Measurements from ENCODE around the gene ZNRF3.
A peak's percentile ranks its signal among the peaks of the same experiment; 100 is the strongest.
"Not testable (repeated sequence)": the region's sequence is repeated elsewhere in the genome, so short reads cannot be mapped to it uniquely, and the experiment has no call there.

Gene ZNRF3

GRCh38 chr22:28948424-28948823 lies 65.1 kb downstream of the ZNRF3 start (continued):
- TF ChIP-seq GFI1B (tag by site-specific recombination; IDR thresholded peaks at IDR 0.05) = no peak
- TF ChIP-seq, protein P1, sequence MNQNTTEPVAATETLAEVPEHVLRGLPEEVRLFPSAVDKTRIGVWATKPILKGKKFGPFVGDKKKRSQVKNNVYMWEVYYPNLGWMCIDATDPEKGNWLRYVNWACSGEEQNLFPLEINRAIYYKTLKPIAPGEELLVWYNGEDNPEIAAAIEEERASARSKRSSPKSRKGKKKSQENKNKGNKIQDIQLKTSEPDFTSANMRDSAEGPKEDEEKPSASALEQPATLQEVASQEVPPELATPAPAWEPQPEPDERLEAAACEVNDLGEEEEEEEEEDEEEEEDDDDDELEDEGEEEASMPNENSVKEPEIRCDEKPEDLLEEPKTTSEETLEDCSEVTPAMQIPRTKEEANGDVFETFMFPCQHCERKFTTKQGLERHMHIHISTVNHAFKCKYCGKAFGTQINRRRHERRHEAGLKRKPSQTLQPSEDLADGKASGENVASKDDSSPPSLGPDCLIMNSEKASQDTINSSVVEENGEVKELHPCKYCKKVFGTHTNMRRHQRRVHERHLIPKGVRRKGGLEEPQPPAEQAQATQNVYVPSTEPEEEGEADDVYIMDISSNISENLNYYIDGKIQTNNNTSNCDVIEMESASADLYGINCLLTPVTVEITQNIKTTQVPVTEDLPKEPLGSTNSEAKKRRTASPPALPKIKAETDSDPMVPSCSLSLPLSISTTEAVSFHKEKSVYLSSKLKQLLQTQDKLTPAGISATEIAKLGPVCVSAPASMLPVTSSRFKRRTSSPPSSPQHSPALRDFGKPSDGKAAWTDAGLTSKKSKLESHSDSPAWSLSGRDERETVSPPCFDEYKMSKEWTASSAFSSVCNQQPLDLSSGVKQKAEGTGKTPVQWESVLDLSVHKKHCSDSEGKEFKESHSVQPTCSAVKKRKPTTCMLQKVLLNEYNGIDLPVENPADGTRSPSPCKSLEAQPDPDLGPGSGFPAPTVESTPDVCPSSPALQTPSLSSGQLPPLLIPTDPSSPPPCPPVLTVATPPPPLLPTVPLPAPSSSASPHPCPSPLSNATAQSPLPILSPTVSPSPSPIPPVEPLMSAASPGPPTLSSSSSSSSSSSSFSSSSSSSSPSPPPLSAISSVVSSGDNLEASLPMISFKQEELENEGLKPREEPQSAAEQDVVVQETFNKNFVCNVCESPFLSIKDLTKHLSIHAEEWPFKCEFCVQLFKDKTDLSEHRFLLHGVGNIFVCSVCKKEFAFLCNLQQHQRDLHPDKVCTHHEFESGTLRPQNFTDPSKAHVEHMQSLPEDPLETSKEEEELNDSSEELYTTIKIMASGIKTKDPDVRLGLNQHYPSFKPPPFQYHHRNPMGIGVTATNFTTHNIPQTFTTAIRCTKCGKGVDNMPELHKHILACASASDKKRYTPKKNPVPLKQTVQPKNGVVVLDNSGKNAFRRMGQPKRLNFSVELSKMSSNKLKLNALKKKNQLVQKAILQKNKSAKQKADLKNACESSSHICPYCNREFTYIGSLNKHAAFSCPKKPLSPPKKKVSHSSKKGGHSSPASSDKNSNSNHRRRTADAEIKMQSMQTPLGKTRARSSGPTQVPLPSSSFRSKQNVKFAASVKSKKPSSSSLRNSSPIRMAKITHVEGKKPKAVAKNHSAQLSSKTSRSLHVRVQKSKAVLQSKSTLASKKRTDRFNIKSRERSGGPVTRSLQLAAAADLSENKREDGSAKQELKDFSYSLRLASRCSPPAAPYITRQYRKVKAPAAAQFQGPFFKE (tag by site-specific recombination; IDR thresholded peaks at IDR 0.05; ENCODE audit: borderline replicate concordance) = no peak
- TF ChIP-seq SETDB1 (IDR thresholded peaks at IDR 0.05; ENCODE audit: insufficient read length, low read length) = no peak
- TF ChIP-seq PRDM10 (tag by site-specific recombination; IDR thresholded peaks at IDR 0.05) = no peak
- TF ChIP-seq RBAK (tag by site-specific recombination; IDR thresholded peaks at IDR 0.05) = no peak
- no peak for TF ChIP-seq ZBTB17 (tag by site-specific recombination; IDR thresholded peaks at IDR 0.05)
- TF ChIP-seq ZNF146 (tag by site-specific recombination; IDR thresholded peaks at IDR 0.05) = no peak
- no peak for TF ChIP-seq ZSCAN30 (tag by site-specific recombination; IDR thresholded peaks at IDR 0.05)
- no peak for TF ChIP-seq ZBTB48 (tag by site-specific recombination; IDR thresholded peaks at IDR 0.05)
- no peak for TF ChIP-seq ZNF423 (tag by site-specific recombination; IDR thresholded peaks at IDR 0.05)

- POLR2A ChIA-PET; H3K9me3 ChIP-seq (ENCODE audit: control insufficient read depth, insufficient read depth, low read depth, low read length); H3K36me3 ChIP-seq (ENCODE audit: control insufficient read depth in 2 of 2, insufficient read depth in 1 of 2, low read length in 2 of 2); H3K4me3 ChIP-seq (ENCODE audit: low read depth, low read length); H3K27ac ChIP-seq (ENCODE audit: extremely low read depth, low read depth, low read length): not testable (repeated sequence)
- H3K4me1 ChIP-seq (ENCODE audit: control insufficient read depth, insufficient read depth, low read length) = peaks cover 18% of the 10 kb centered on the region
- CTCF ChIA-PET = interaction anchor here (0.6 to 0.9 kb wide), 4 partner anchors 12 to 297 kb away, joined by 3 read pairs; no protein-coding TSS in a partner anchor
Observed at GRCh38 chr22:28948860-28949551, 65.6 kb downstream of the ZNRF3 start.

GRCh38 chr22:28949788-28950187 lies 66.4 kb downstream of the ZNRF3 start:
- no peak overlapping the region for H3K4me3 ChIP-seq (ENCODE audit: low read depth, low read length)
- TF ChIP-seq, protein P2, sequence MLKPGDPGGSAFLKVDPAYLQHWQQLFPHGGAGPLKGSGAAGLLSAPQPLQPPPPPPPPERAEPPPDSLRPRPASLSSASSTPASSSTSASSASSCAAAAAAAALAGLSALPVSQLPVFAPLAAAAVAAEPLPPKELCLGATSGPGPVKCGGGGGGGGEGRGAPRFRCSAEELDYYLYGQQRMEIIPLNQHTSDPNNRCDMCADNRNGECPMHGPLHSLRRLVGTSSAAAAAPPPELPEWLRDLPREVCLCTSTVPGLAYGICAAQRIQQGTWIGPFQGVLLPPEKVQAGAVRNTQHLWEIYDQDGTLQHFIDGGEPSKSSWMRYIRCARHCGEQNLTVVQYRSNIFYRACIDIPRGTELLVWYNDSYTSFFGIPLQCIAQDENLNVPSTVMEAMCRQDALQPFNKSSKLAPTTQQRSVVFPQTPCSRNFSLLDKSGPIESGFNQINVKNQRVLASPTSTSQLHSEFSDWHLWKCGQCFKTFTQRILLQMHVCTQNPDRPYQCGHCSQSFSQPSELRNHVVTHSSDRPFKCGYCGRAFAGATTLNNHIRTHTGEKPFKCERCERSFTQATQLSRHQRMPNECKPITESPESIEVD (tag by site-specific recombination; IDR thresholded peaks at IDR 0.05) = peak; percentile 35; the same call in 1 of the 2 replicates
- TF ChIP-seq ZNF621 (tag by site-specific recombination; IDR thresholded peaks at IDR 0.05) = no peak

More at GRCh38 chr22:28949788-28950187, 66.4 kb downstream of the ZNRF3 start:
- CTCF ChIA-PET = interaction anchor here (0.8 to 0.9 kb wide), 3 partner anchors 51 to 296 kb away, joined by 3 read pairs; no protein-coding TSS in a partner anchor
- peaks cover 18% of the 10 kb centered on the region for H3K4me1 ChIP-seq (ENCODE audit: control insufficient read depth, insufficient read depth, low read length)
- no peaks in the 10 kb centered on the region; a peak in 1 of 3 replicates for H3K36me3 ChIP-seq (ENCODE audit: control insufficient read depth in 2 of 2, insufficient read depth in 1 of 2, low read length in 2 of 2)
- H3K9me3 ChIP-seq (ENCODE audit: control insufficient read depth, insufficient read depth, low read depth, low read length) = peaks cover 2% of the 10 kb centered on the region; the same call in 1 of the 2 replicates
- POLR2A ChIA-PET = no interaction called here
- H3K27ac ChIP-seq (ENCODE audit: extremely low read depth, low read depth, low read length) = peak overlapping the region; percentile 45; the same call in 1 of the 2 replicates
